ENCODE data around the gene SORCS3. TPM values are rescaled to one million over a fixed set of nuclear protein-coding genes. Genes with fewer than 3 reads are reported as not detected.

Gene SORCS3
- total RNA-seq, 1 donor from 2014 or later, result 0.31 TPM

DNA sequence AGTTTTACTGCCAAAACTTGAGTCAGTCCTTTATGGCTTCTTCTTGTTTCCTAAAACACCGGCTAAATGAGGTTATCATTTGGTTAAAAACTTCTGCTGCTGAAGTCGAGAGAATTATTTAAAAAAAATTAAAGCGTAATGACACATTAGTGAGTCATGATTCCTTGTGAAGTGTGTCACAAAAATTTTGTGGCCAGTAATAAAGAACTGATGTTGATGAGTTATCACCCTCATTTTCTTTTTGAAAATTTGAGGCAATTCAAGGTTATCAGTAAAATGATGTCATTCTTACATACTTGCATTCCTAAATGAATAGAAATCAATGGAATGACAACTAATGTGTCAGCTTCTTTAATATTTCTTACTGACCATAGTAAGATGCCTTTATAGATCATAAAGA, 427.4 kb downstream of the SORCS3 start:
- Mint-ChIP-seq H3K4me1 (ENCODE audit: low read depth) (no peaks in the 10 kb centered on the region), H3K27me3 (no peaks in the 10 kb centered on the region), H3K4me3 (ENCODE audit: low read depth) (no peak overlapping the region), H3K36me3 (ENCODE audit: insufficient read depth) (no peaks in the 10 kb centered on the region), H3K27ac (no peak overlapping the region), H3K9me3 (ENCODE audit: low read depth) (no peaks in the 10 kb centered on the region)
- no peak for DNase-seq (ENCODE audit: low spot score, unreplicated experiment)
- no peak for TF ChIP-seq CTCF (IDR thresholded peaks at IDR 0.05; ENCODE audit: unreplicated experiment)

- no peaks in the 10 kb centered on the region for H3K36me3 Mint-ChIP-seq (ENCODE audit: insufficient read depth)
- no peak overlapping the region for H3K4me3 Mint-ChIP-seq (ENCODE audit: low read depth)
- no peaks in the 10 kb centered on the region for H3K4me1 Mint-ChIP-seq (ENCODE audit: low read depth)
- no peak for TF ChIP-seq CTCF (IDR thresholded peaks at IDR 0.05; ENCODE audit: unreplicated experiment)
- no peak for DNase-seq (ENCODE audit: low spot score, unreplicated experiment)
- no peak overlapping the region for H3K27ac Mint-ChIP-seq
- peaks cover 5% of the 10 kb centered on the region for H3K27me3 Mint-ChIP-seq
- no peaks in the 10 kb centered on the region for H3K9me3 Mint-ChIP-seq (ENCODE audit: low read depth)
Observed at GRCh38 chr10:105070249-105070648, 429.2 kb downstream of the SORCS3 start.

- Mint-ChIP-seq H3K9me3 (ENCODE audit: low read depth) (no peaks in the 10 kb centered on the region), H3K36me3 (ENCODE audit: insufficient read depth) (no peaks in the 10 kb centered on the region), H3K27ac (no peak overlapping the region), H3K4me1 (ENCODE audit: low read depth) (no peaks in the 10 kb centered on the region), H3K4me3 (ENCODE audit: low read depth) (no peak overlapping the region), H3K27me3 (peaks cover 5% of the 10 kb centered on the region)
- no peak for DNase-seq (ENCODE audit: low spot score, unreplicated experiment)
- TF ChIP-seq CTCF (IDR thresholded peaks at IDR 0.05; ENCODE audit: unreplicated experiment), result no peak
Observed at GRCh38 chr10:105070952-105071351, 429.9 kb downstream of the SORCS3 start.

- H3K27ac Mint-ChIP-seq, result no peak overlapping the region
- H3K4me1 Mint-ChIP-seq (ENCODE audit: low read depth), result no peaks in the 10 kb centered on the region
- peaks cover 5% of the 10 kb centered on the region for H3K27me3 Mint-ChIP-seq
- no peak for DNase-seq (ENCODE audit: low spot score, unreplicated experiment)
- H3K36me3 Mint-ChIP-seq (ENCODE audit: insufficient read depth), result no peaks in the 10 kb centered on the region
- TF ChIP-seq CTCF (IDR thresholded peaks at IDR 0.05; ENCODE audit: unreplicated experiment), result no peak
- no peak overlapping the region for H3K4me3 Mint-ChIP-seq (ENCODE audit: low read depth)
- H3K9me3 Mint-ChIP-seq (ENCODE audit: low read depth), result no peaks in the 10 kb centered on the region
Observed at GRCh38 chr10:105071980-105072379, 430.9 kb downstream of the SORCS3 start.

DNA sequence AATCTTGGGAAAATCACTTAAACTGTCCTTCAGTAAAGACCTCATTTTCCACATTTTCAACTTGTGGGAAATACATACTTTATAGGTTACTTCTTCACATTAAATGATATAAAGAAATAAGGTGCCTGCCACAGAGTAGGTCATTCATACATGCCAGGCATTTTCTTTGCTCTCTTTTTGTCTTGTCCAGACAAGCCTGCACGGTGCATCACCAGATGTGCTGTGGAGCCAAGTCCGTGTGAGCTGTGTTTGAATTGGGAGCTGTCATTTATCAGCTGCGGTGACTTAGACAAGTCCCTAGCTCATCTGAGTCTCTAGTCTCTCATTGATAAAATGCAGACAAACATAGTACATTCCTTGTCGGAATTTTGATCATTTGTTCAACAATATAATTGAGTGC, 432.9 kb downstream of the SORCS3 start:
- Mint-ChIP-seq H3K9me3 (ENCODE audit: low read depth) (no peaks in the 10 kb centered on the region), H3K4me1 (ENCODE audit: low read depth) (no peaks in the 10 kb centered on the region), H3K27ac (no peak overlapping the region), H3K27me3 (peaks cover 5% of the 10 kb centered on the region), H3K4me3 (ENCODE audit: low read depth) (no peak overlapping the region), H3K36me3 (ENCODE audit: insufficient read depth) (no peaks in the 10 kb centered on the region)
- no peak for DNase-seq (ENCODE audit: low spot score, unreplicated experiment)
- no peak for TF ChIP-seq CTCF (IDR thresholded peaks at IDR 0.05; ENCODE audit: unreplicated experiment)

Measured in progenitor cell of endocrine pancreas (in vitro differentiated cells).